SK-N-SH treated with all-trans-retinoic acid at 6 μM for 48 hours (cell line): Measurements from ENCODE around the gene CRKL.
"Not testable (repeated sequence)": the region's sequence is repeated elsewhere in the genome, so short reads cannot be mapped to it uniquely, and the experiment has no call there.

Source experiments
- ATAC-seq: fragments of 200-7000 bp; cut with Tn5 transposase; 3 replicates; pipeline ENCODE4 v1.9.1; 2020; ENCODE audit warnings: mild to moderate bottlenecking, moderate library complexity
- ARNTL ChIP-seq: fragments of 450-650 bp; formaldehyde crosslinking; IDR thresholded peaks from 2 replicates; pipeline ENCODE4 v1.5.0; 2020; ENCODE audit warnings: low read depth, mild to moderate bottlenecking, moderate library complexity, borderline replicate concordance
- BACH2 ChIP-seq: fragments of 250-450 bp; sonication (Bioruptor Pico); IDR thresholded peaks from 2 replicates; pipeline ENCODE4 v1.9.0; 2021; ENCODE audit warnings: mild to moderate bottlenecking, borderline replicate concordance
- CSDC2 ChIP-seq: fragments of 250-450 bp; sonication (Bioruptor Pico); IDR thresholded peaks from 2 replicates; pipeline ENCODE4 v1.5.0; 2020; ENCODE audit warnings: mild to moderate bottlenecking, moderate library complexity
- GLIS3 ChIP-seq: fragments of 250-450 bp; sonication (Bioruptor Pico); IDR thresholded peaks from 2 replicates; pipeline ENCODE4 v1.5.0; 2020; ENCODE audit warnings: mild to moderate bottlenecking, moderate library complexity
- ISL1 ChIP-seq: fragments of 250-450 bp; sonication (Bioruptor Pico); IDR thresholded peaks from 2 replicates; pipeline ENCODE4 v2.1.2; 2022; ENCODE audit warnings: mild to moderate bottlenecking, moderate library complexity
- OSR1 ChIP-seq: fragments of 250-450 bp; sonication (Bioruptor Pico); IDR thresholded peaks from 2 replicates; pipeline ENCODE4 v1.8.0; 2022; ENCODE audit warnings: moderate library complexity, mild to moderate bottlenecking, inconsistent platforms
- PPARA ChIP-seq: fragments of 250-450 bp; sonication (Bioruptor Pico); IDR thresholded peaks from 2 replicates; pipeline ENCODE4 v1.5.0; 2020; ENCODE audit warnings: mild to moderate bottlenecking, borderline replicate concordance
- RARB ChIP-seq: fragments of 250-450 bp; sonication (Bioruptor Pico); IDR thresholded peaks from 2 replicates; pipeline ENCODE4 v1.8.0; 2021; ENCODE audit warnings: mild to moderate bottlenecking, moderate library complexity
- SNAI2 ChIP-seq: fragments of 250-450 bp; sonication (Bioruptor Pico); IDR thresholded peaks from 2 replicates; pipeline ENCODE4 v1.5.0; 2020; ENCODE audit warnings: mild to moderate bottlenecking, moderate library complexity
- TCF4 ChIP-seq: fragments of 250-450 bp; sonication (Bioruptor Pico); IDR thresholded peaks from 2 replicates; pipeline ENCODE4 v1.8.0; 2021; ENCODE audit warnings: mild to moderate bottlenecking, moderate library complexity, borderline replicate concordance
- TOX ChIP-seq: fragments of 250-450 bp; sonication (Bioruptor Pico); IDR thresholded peaks from 2 replicates; pipeline ENCODE4 v1.8.0; 2021; ENCODE audit warnings: mild to moderate bottlenecking, moderate library complexity, borderline replicate concordance
- ZFP3 ChIP-seq: fragments of 250-450 bp; sonication (Bioruptor Pico); IDR thresholded peaks from 2 replicates; pipeline ENCODE4 v1.5.0; 2020; ENCODE audit warnings: mild to moderate bottlenecking, moderate library complexity
- ZFP30 ChIP-seq: fragments of 450-650 bp; formaldehyde crosslinking; IDR thresholded peaks from 2 replicates; pipeline ENCODE4 v1.5.0; 2022; ENCODE audit warnings: mild to moderate bottlenecking, moderate library complexity
- ZNF565 ChIP-seq: fragments of 450-650 bp; formaldehyde crosslinking; conservative IDR thresholded peaks from 2 replicates; pipeline ENCODE4 v1.5.0; 2020; ENCODE audit warnings: low read depth, mild to moderate bottlenecking, moderate library complexity
- ZNF70 ChIP-seq: fragments of 450-650 bp; formaldehyde crosslinking; IDR thresholded peaks from 2 replicates; pipeline ENCODE4 v1.5.0; 2020; ENCODE audit warnings: mild to moderate bottlenecking, moderate library complexity
- TF ChIP-seq, protein P1 (sequence below): fragments of 250-450 bp; sonication (Bioruptor Pico); IDR thresholded peaks from 2 replicates; pipeline ENCODE4 v1.5.1; 2020; ENCODE audit warnings: low read depth, mild to moderate bottlenecking, moderate library complexity
- TF ChIP-seq, protein P2 (sequence below): fragments of 250-450 bp; sonication (Bioruptor Pico); IDR thresholded peaks from 2 replicates; pipeline ENCODE4 v1.8.0; 2021; ENCODE audit warnings: low read depth, mild to moderate bottlenecking, moderate library complexity, borderline replicate concordance
- TF ChIP-seq, protein P3 (sequence below): fragments of 250-450 bp; sonication (Bioruptor Pico); IDR thresholded peaks from 2 replicates; pipeline ENCODE4 v1.8.0; 2020; ENCODE audit warnings: mild to moderate bottlenecking, moderate library complexity, borderline replicate concordance

Gene CRKL

DNA sequence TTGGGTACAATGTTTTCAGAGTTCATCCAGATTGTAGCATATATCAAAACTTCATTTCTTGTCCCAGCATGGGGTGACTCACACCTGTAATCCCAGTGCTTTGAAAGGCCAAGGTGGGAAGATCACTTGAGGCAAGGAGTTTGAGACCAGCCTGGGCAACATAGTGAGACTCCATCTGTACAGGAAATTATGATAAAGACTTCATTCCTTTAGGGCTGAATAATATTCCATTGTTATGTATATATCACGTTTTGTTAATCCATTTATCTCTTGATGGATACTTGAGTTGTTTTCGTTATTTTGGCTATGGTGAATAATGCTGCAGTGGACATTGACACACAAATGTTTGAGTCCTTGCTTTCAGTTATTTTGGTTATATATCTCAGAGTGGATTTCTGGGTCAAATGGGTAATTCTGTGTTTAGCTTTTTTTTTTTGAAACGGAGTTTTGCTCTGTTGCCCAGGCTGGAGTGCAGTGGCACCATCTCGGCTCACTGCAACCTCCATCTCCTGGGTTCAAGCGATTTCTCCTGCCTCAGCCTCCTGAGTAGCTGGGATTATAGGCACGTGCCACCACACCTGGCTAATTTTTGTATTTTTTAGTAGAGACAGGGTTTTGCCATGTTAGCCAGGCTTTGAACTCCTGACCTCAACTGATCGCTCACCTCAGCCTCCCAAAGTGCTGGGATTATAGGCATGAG is 25.1 kb downstream of the CRKL start:
- ATAC-seq: not testable (repeated sequence)

DNA sequence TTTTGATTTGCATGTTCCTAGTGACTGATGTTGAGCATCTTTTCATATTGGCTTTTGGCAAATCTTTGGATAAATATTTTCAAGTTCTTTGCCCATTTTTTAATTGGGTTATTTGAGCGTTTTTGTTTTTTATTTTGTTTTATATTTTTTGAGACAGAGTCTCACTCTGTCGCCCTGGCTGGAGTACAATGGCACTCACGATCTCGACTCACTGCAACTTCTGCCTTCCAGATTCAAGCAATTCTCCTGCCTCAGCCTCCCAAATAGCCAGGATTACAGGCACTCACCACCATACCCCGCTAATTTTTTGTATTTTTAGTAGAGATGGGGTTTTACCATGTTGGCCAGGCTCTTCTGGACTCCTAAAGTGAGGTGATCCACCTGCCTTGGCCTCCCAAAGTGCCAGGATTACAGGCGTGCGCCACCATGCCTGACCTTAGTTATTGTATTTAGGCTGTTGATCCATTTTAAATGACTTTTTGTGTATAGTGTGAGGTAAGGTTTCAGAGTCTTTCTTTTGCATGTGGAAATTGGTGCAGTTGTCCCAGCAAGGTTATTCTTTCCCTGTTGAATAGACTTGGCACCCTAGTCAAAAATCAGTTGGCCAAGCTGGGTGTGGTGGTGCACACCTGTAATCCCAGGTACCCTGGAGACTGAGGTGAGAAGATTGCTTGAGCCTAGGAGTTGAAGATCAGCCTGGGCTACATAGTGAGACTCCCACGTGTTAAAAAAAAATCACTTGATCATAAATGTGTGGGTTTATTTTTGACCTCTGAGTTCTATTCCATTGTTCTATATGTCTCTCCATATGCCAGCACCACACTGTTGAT is 26.1 kb downstream of the CRKL start:
- ATAC-seq: no peak
- TF ChIP-seq PPARA (CRISPR knock-in tag): no peak
- no peak for TF ChIP-seq ZFP3
- TF ChIP-seq TCF4: no peak
- TF ChIP-seq, protein P1, sequence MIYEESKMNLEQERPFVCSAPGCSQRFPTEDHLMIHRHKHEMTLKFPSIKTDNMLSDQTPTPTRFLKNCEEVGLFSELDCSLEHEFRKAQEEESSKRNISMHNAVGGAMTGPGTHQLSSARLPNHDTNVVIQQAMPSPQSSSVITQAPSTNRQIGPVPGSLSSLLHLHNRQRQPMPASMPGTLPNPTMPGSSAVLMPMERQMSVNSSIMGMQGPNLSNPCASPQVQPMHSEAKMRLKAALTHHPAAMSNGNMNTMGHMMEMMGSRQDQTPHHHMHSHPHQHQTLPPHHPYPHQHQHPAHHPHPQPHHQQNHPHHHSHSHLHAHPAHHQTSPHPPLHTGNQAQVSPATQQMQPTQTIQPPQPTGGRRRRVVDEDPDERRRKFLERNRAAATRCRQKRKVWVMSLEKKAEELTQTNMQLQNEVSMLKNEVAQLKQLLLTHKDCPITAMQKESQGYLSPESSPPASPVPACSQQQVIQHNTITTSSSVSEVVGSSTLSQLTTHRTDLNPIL (CRISPR knock-in tag): no peak
- TF ChIP-seq RARB (CRISPR knock-in tag): no peak
- TF ChIP-seq ISL1 (CRISPR knock-in tag): no peak
- no peak for TF ChIP-seq ZNF565 (CRISPR knock-in tag)
- no peak for TF ChIP-seq TOX
- no peak for TF ChIP-seq GLIS3 (CRISPR knock-in tag)
- TF ChIP-seq ZNF70 (CRISPR knock-in tag): no peak
- TF ChIP-seq, protein P2, sequence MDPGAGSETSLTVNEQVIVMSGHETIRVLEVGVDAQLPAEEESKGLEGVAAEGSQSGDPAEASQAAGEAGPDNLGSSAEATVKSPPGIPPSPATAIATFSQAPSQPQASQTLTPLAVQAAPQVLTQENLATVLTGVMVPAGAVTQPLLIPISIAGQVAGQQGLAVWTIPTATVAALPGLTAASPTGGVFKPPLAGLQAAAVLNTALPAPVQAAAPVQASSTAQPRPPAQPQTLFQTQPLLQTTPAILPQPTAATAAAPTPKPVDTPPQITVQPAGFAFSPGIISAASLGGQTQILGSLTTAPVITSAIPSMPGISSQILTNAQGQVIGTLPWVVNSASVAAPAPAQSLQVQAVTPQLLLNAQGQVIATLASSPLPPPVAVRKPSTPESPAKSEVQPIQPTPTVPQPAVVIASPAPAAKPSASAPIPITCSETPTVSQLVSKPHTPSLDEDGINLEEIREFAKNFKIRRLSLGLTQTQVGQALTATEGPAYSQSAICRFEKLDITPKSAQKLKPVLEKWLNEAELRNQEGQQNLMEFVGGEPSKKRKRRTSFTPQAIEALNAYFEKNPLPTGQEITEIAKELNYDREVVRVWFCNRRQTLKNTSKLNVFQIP: no peak

DNA sequence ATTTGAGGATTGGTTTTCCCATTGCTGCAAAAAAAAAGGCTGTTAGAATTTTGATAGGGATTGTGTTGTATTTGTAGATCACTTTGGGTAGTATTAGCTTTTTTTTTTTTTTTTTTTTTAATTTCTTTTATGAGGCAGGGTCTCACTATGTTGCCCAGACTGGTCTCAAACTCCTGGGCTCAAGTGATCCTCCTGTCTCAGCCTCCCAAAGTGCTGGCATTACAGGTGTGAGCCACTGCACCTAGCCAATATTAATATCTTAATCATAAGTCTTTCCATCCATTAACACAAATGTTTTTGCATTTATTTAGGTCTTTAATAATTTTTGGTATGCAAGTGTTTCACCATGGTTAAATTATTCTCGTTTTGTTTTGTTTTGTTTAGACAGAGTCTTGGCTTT is 26.8 kb downstream of the CRKL start:
- TF ChIP-seq ZNF565 (CRISPR knock-in tag) (no peak), ARNTL (CRISPR knock-in tag) (no peak), ZFP3 (no peak), PPARA (CRISPR knock-in tag) (no peak), RARB (CRISPR knock-in tag) (no peak), TOX (no peak), ZNF70 (CRISPR knock-in tag) (no peak), OSR1 (no peak), TCF4 (no peak)
- TF ChIP-seq, protein P1 (CRISPR knock-in tag): no peak
- TF ChIP-seq, protein P3, sequence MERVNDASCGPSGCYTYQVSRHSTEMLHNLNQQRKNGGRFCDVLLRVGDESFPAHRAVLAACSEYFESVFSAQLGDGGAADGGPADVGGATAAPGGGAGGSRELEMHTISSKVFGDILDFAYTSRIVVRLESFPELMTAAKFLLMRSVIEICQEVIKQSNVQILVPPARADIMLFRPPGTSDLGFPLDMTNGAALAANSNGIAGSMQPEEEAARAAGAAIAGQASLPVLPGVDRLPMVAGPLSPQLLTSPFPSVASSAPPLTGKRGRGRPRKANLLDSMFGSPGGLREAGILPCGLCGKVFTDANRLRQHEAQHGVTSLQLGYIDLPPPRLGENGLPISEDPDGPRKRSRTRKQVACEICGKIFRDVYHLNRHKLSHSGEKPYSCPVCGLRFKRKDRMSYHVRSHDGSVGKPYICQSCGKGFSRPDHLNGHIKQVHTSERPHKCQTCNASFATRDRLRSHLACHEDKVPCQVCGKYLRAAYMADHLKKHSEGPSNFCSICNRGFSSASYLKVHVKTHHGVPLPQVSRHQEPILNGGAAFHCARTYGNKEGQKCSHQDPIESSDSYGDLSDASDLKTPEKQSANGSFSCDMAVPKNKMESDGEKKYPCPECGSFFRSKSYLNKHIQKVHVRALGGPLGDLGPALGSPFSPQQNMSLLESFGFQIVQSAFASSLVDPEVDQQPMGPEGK (CRISPR knock-in tag): no peak
- no peak for ATAC-seq

DNA sequence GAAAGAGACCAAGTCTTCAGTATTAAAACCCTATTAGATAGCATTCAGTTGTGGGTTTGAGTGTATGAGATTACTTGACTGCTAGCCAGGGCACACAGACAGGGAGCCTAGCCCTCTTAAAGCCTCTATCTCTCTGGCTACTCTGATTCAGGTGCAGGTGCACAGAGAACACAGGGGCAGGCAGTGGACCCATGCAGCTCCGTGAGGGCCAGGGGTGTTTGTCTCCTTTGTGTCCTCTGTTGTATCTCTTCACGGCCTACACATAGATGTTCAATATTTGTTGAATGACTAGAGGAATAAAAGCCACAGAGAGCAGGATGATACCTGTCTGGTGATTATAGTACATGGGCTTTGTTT is 28.3 kb downstream of the CRKL start:
- TF ChIP-seq CSDC2: no peak
- no peak for TF ChIP-seq ZFP3
- TF ChIP-seq, protein P3 (CRISPR knock-in tag): no peak
- TF ChIP-seq OSR1: no peak
- no peak for TF ChIP-seq SNAI2 (CRISPR knock-in tag)
- no peak for TF ChIP-seq ZFP30 (CRISPR knock-in tag)
- TF ChIP-seq, protein P1 (CRISPR knock-in tag): no peak
- TF ChIP-seq ZNF565 (CRISPR knock-in tag): no peak
- no peak for TF ChIP-seq BACH2 (CRISPR knock-in tag)
- no peak for TF ChIP-seq ARNTL (CRISPR knock-in tag)
- TF ChIP-seq, protein P2: no peak
- no peak; the same call in 1 of the 3 replicates for ATAC-seq
